Measurements from ENCODE around the gene CROCC. TPM values are rescaled to one million over a fixed set of nuclear protein-coding genes. Genes with fewer than 3 reads are reported as not detected.
"Not testable (repeated sequence)": the region's sequence is repeated elsewhere in the genome, so short reads cannot be mapped to it uniquely, and the experiment has no call there.

CROCC gene
- total RNA-seq, 1 donor from 2014 or later = 21.8 TPM

DNA sequence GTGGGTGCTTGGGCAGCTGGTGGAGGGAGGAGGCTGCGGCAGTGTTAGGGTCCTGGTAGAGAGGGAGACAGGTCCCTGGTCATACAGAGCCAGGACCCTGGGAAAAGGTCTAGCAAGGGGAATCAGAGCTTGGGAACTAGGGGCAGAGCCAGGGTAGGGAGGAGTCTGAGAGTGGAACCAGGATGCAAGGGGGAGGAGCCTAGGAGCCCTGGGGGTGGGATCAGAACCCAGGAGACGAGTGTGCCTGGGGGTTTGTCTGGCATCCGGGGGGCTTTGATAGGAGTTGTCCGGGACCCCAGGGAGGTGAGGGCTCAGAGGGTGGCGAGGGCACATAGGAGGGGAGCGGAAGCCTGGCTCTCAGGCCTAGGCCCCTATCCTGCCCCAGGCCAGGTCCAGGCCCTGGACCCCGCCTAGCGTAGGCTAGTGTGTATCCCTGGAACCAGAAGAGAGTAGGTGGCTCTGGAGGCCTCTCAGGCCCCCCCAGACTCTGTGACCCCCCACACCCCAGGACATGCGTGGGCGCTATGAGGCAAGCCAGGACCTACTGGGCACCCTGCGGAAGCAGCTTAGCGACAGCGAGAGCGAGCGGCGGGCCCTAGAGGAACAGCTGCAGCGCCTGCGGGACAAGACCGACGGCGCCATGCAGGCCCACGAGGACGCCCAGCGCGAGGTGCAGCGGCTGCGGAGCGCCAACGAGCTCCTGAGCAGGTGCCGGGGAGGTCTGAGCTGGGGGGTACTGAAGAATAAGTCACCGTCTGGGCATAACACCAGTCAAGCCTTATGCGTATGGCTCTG lies 17.9 kb downstream of the CROCC start:
- DNase-seq = not testable (repeated sequence)

DNA sequence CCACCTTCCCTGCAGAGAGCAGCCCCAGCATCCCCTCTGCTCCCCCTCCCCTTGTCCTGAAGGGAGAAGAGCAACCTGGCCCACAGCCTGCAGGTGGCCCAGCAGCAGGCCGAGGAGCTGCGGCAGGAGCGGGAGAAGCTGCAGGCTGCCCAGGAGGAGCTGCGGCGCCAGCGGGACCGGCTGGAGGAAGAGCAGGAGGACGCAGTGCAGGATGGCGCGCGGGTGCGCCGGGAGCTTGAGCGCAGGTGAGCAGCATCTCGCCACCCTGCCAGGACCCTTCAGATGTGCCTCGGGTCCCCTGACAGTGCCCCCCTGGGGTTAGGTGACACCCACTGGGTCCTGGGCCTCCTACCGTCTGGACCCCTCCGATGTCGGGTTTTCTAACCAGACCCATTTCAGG lies 22.3 kb downstream of the CROCC start:
- no peak for DNase-seq

DNA sequence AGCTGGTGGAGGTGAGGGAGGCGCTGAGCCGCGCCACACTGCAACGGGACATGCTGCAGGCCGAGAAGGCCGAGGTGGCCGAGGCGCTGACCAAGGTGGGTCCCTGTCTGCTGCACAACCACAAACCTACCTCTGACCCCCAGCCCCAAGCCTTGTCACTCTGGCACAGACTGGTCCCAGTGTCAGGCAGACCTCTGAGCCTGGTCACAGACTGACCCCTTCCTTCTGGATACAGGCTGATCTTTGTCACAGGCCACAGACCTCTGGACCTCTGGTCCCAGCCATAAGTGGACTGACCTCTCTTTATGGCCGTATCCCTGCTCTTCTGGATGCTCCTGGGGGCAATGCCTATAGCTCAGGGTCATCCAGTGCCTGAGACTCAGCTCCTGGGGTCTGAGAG lies 23.8 kb downstream of the CROCC start:
- DNase-seq = not testable (repeated sequence)

DNA sequence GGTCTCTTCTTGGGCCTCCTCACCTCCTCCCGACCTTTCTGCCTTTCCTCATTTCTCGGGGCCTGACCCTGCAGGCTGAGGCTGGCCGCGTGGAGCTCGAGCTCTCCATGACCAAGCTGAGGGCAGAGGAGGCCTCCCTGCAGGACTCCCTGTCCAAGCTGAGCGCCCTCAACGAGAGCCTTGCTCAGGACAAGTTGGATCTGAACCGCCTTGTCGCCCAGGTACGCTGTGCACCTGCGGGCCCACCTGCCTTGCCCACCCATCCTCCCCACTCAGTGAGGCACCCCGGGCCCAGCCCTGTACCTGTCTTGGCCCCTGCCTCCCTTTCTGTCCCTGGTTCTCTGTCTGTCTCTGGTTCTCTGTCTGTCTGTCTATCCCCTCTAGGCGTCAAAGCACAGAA lies 24.5 kb downstream of the CROCC start:
- DNase-seq = not testable (repeated sequence)

DNA sequence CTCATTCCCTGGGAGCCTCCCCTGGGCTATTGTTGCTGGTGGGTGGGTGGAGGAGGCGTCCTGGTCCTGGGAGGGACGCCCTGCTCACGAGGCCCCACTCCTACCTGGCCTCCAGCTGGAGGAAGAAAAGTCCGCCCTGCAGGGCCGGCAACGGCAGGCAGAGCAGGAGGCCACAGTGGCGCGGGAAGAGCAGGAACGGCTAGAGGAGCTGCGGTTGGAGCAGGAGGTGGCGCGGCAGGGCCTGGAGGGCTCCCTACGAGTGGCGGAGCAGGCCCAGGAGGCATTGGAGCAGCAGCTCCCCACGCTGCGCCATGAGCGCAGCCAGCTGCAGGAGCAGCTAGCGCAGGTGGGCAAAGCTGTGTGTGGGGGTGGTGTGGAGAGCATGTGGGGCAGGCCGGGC lies 24.9 kb downstream of the CROCC start:
- DNase-seq = no peak

DNA sequence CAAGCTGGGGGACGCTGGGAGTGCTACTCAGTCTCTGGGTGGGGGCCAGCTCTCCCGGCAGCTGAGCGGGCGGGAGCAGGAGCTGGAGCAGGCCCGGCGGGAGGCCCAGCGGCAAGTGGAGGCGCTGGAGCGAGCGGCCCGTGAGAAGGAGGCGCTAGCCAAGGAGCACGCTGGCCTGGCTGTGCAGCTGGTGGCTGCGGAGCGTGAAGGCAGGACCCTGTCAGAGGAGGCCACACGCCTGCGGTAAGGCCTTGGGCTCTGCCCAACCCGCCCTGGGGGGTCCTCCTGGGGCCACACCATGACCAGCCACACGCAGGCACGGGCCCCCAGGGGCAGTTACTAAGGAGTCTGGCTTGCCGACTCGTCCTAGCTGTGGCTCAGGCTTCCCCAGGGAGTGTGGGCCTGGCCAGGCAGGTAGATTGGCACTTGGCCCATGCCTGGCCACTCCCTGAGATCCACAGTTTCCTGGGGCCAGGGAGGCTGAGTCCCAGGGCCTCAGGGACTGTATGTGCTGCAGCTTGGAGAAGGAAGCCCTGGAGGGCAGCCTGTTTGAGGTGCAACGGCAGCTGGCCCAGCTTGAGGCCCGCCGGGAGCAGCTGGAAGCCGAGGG lies 26.7 kb downstream of the CROCC start:
- DNase-seq = not testable (repeated sequence)

DNA sequence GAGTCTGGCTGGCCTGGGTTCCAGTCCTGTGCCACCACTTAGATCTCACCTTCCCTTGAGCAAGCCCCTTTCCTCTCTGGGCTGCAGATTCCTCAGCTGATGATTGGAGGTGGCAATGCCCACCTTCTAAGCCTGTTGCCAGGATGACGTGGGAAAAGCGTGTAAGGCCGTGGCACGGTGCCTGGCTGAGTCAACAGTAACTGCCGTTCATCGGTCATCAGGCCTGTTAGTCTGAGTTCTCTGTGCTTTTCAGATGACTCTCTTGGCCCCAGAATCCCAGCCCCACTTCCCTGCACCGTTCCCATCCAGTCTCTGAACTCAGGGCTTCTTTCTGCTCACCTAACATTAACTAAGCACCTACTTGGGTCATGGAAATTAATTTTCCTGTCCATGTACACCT lies 27.3 kb downstream of the CROCC start:
- not testable (repeated sequence) for DNase-seq

DNA sequence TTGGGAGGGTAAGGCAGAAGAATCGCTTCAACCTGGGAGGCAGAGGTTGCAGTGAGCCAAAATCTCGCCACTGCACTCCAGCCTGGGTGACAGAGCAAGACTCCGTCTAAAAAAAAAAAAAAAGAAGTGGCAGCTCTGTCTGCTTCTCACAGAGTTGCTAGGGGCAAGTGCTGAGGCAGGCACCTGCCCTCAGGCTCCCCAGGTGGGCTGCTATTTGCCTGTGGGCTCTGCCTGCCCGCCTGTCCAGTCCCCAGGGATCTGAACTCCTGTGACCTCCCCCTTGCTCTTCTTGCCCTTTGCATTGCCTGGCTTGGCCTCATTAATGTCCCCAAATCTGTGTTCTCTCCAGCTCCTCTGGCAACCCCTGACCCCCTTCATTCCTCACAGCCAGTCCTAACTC lies 30.6 kb downstream of the CROCC start:
- DNase-seq = not testable (repeated sequence)

DNA sequence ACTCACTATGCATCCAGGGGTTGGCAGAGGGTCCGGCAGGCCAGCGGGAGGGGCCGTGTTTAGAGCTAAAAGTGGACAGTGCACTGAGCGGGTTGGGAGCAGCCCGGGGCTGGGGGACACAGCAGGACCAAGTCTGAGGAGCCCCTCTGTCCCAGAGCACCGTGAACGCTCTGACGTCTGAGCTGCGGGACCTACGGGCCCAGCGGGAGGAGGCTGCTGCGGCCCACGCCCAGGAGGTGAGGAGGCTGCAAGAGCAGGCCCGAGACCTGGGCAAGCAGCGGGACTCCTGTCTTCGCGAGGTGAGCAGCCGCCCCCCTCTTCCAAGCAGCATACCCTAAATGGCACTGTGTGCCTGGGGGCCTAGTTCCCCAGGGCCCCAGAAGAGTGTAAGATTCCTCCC lies 32.8 kb downstream of the CROCC start:
- no peak for DNase-seq

DNA sequence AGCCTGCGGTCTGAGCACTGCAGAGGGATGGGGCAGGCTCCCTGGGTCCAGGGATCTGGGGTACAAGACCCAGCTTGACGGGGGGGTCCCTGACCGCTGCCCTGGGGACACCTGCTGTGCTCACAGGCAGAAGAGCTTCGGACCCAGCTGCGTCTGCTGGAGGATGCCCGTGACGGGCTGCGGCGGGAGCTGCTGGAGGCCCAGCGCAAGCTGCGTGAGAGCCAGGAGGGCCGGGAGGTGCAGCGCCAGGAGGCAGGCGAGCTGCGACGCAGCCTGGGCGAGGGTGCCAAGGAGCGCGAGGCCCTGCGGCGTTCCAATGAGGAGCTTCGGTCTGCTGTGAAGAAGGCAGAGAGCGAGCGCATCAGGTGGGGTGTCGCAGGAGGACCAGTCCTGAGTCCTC lies 33.5 kb downstream of the CROCC start:
- DNase-seq = no peak

DNA sequence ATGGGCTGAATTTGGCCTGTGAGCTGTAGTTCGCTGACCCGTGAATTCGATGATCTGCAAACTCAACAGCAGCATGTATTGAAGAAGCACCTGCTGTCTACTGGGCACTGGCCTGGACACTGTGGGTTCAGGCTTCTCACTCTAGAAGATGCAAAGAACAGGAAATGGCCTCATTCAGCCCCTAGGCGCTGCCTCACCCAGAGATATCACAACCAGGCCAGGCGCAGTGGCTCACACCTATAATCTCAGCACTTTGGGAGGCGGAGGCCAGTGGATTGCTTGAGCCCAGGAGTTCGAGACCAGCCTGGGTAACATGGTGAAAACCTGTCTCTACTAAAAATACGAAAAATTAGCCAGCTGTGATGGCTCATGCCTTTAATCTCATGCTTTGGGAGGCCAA lies 35.0 kb downstream of the CROCC start:
- no peak for DNase-seq

DNA sequence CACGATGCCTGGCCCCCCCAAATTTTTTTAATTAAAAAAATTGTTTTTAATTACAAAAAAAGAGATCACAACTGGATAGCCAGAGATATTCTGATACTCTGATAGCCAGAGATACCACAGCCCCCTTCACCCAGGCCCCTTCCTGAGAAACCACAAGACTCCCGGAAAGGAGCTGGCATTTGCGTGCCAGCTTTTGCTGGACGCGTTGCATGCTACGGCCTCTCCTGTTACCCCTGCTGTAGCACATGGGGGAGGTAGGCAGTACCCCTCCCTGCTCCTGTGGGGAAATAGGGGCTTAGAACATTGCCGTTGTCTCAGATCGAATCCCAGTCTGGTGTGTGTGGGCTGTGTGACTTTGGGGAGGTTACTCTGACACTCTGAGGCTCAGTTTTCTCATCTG lies 36.0 kb downstream of the CROCC start:
- no peak for DNase-seq

DNA sequence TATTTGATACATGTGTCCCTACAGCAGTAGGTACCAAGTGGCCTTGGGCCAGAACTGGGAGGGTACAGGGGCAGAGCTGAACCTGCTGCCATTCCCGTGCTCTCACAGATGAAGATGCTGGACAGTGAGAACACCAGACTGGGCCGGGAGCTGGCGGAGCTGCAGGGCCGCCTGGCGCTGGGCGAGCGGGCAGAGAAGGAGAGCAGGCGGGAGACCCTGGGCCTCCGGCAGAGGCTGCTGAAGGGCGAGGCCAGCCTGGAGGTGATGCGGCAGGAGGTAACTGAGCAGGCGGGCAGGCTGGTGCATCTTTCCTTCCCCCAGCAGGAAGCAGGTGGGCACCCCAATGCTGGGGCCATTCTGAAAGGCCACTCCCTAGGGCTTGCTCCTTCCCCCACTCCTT lies 36.7 kb downstream of the CROCC start:
- DNase-seq = no peak

DNA sequence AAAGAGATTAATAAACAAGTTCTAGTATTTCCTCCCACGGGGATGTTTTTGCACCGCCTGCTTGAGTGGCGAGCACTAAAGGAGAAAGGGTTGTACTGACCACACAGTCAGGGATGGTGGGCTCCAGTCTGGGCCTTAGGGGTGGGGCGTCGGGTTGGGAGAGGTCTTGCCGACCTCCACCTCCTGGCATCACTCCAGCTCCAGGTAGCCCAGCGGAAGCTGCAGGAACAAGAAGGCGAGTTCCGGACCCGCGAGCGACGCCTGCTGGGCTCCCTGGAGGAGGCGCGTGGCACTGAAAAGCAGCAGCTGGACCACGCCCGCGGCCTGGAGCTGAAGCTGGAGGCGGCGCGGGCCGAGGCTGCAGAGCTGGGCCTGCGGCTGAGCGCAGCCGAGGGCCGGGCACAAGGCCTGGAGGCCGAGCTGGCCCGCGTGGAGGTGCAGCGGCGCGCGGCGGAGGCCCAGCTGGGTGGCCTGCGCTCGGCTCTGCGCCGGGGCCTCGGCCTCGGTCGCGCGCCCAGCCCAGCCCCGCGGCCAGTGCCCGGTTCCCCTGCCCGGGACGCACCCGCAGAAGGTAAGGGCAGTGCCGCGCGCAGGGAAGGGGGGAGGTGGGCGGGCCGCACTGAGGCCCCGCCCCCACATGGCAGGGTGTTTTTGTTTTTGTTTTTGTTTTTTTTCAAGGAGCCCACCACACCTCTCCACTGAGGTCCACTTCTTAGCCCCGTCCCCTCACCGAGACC lies 39.0 kb downstream of the CROCC start:
- peak; percentile 22 for DNase-seq

DNA sequence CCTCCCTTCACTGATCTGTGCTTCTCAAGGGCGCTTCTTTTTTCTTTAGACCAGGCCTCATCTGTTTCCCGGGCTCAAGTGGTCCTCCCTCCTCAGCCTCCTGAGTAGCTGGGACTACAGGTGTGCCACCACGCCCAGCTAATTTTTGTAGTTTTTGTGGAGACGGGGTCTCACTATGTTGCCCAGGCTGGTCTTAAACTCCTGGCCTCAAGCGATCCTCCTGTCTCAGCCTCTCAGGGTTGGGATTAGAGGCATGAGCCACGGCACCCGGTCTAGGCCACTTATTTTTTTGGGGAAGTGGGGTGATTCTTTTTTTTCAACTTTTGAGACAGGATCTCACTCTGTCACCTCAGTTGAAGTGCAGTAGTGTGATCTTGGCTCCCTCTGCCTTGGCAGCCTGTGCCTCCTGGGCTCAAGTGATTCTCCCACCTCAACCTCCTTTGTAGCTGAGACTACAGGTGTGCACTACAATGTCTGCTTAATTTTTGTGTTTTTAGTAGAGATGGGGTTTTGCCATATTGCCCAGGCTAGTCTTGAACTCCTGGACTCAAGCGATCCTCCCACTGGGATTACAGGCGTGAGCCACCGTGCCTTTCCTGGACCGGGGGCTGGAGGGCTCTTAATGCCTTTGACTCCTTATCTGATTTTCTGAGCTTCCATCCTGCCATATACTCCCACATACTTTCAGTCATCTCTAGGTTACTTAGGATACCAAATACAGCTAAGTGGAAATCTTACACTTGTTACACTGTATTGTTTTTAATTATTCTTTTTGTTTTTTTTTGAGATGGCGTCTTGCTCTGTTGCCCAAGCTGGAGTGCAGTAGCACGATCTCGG lies 39.8 kb downstream of the CROCC start:
- no peak for DNase-seq

DNA sequence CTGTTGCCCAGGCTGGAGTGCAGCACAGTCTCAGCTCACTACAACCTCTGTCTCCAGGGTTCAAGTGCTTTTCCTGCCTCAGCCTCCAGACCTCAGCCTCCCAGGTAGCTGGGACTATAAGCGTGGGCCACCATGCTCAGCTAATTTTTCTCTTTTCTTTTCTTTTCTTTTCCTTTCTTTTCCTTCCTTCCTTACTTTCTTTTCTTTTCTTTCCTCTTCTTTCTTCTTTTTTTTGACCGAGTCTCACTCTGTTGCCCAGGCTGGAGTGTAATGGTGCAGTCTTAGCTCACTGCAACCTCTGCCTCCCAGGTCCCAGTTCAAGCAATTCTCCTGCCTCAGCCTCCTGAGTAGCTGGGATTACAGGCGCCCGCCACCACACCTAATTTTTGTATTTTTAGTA lies 42.4 kb downstream of the CROCC start:
- DNase-seq = not testable (repeated sequence)

DNA sequence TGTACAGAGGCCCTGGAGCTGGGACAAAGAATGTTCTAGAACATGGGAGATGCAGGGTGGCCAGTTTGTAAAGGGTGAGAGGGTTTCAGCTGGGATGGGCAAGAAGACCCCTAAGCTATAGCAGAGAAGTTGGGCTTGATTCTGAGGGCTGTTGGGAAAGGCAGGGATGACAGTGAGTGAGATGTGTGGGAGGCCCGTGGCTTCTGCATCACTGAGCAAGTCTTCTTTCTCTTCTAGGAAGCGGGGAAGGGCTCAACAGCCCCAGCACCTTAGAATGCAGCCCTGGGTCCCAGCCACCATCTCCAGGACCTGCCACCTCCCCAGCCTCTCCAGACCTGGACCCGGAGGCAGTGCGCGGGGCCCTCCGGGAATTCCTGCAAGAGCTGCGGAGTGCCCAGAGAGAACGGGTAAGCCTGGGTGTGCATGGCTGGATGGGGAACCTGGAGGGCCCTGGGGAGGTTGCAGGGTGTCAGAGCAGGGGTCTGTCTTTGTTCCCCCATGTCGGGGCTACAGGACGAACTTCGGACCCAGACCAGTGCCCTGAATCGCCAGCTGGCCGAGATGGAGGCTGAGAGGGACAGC lies 43.8 kb downstream of the CROCC start:
- no peak for DNase-seq

DNA sequence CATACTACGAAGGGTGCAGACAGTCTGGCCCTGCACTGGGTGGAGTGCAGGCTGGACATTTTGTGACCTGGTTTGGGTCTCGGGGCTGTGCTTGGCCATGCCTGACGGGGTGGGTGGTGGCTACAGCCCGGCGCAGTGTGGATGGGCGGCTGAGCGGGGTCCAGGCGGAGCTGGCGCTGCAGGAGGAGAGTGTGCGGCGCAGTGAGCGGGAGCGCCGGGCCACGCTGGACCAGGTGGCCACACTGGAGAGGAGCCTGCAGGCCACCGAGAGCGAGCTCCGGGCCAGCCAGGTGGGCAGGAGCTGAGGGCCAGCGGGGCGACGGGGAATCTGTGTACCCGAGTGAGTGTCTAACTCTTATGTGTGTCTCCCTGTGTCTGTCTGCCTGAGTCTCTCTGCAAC lies 44.6 kb downstream of the CROCC start:
- DNase-seq = no peak

DNA sequence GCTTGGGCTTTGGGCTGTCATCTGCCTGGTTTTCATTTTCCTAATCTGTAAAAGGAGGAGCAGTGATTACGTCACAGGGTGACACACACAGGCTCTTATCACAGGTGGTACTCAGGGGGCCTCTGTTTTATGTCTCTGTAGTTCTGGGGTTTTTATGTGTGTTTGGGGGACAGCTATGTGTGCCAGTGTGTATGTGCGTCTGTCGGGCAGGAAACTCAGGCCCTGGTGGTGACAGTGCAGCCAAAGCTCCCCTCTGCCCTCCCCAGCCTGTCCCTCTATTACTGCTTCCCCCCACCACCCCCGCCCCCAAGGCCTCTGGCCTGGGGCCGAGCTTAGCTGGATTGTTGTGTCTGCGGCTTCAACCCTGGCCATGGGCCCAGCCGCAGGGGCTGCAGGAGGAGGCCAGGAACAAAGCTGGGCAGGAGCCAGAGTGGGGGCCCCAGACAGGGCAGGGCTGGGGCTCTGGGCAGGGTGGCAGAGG lies 45.4 kb downstream of the CROCC start:
- DNase-seq = peak; percentile 9

DNA sequence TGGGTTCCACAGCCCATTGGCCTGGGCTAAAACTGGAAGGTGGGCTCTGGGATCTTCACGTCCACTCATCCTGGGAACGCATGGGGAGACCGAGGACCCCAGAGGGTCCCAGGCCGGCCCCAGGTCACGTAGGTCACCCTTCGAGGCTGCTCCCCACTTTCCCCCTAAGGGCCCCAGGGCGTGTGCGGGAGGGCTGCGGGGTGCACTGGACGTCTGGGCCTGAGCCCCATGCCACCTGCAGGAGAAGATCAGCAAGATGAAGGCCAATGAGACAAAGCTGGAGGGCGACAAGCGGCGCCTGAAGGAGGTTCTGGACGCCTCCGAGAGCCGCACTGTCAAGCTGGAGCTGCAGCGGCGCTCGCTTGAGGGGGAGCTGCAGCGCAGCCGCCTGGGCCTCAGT lies 46.2 kb downstream of the CROCC start:
- DNase-seq = no peak

DNA sequence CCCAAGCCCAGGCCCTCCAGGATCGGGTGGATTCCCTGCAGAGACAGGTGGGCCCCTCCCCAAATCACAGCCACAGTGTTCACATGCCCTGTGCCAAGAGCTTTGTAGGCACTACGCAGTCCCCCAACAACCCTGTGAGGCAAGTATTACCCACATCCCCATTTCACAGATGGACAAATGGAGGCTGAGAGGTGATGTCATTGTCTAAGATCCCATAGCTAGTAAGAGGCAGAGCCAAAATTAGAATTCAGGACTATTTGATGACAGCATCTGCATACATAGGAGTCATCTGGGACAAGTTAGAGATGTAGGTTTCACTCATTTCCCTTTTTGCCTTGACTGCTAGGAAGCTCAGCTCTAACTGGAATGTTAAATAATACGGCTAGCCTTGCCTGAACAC lies 46.6 kb downstream of the CROCC start:
- DNase-seq = no peak

DNA sequence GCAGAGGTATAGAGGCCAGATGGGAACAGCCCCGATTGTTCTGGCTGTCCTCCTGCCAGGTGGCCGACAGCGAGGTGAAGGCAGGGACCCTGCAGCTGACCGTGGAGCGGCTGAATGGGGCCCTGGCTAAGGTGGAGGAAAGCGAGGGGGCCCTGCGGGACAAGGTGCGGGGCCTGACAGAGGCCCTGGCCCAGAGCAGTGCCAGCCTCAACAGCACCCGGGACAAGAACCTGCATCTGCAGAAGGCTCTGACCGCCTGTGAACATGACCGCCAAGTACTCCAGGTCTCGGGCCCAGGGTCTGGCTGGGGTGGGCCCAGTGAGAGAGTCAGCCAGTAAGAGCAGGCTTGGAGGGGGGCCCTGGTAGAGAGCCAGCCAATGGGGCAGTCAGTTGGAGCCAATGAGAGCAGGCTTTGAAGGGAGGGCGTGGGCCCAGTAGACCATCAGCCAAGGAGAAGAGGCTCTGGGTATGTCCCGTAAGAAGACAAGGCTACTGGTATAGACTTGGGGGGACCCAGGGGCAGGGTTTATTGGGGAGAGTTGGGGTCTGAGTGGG lies 47.4 kb downstream of the CROCC start:
- peak; percentile 3 for DNase-seq

All from skin of body (tissue), 2 donors.